Loucy (cell line): Measurements from ENCODE around the gene APBA1.

Experiments used
- H2AFZ ChIP-seq: fragments of 200-600 bp; sonication (generic); 2 replicates; pipeline ENCODE4 v1.6.0; 2016; ENCODE audit warnings: antibody characterized with exemption, mild to moderate bottlenecking, low read length, moderate library complexity
- H3F3A ChIP-seq: fragments of 200-600 bp; 2 replicates; pipeline ENCODE4 v1.6.0; 2016; ENCODE audit warnings: antibody characterized with exemption, low read depth, mild to moderate bottlenecking
- H3K27me3 ChIP-seq: fragments of 200-600 bp; sonication (generic); 2 replicates; pipeline ENCODE4 v1.6.1; 2014; ENCODE audit warnings: low read length, mild to moderate bottlenecking; ENCODE audit not compliant: insufficient read depth, poor library complexity, severe bottlenecking
- H3K36me3 ChIP-seq: fragments of 200-600 bp; sonication (generic); 2 replicates; pipeline ENCODE4 v1.6.1; 2016; ENCODE audit warnings: low read length; ENCODE audit not compliant: insufficient read depth
- H3K4me1 ChIP-seq: fragments of 200-600 bp; sonication (generic); 2 replicates; pipeline ENCODE4 v1.5.1; 2014; ENCODE audit warnings: low read length, mild to moderate bottlenecking; ENCODE audit not compliant: insufficient read depth, poor library complexity, severe bottlenecking
- H3K4me2 ChIP-seq: fragments of 200-600 bp; sonication (generic); 2 replicates; pipeline ENCODE4 v1.6.0; 2014; ENCODE audit warnings: antibody characterized with exemption, low read length, low read depth, mild to moderate bottlenecking; ENCODE audit not compliant: poor library complexity, severe bottlenecking
- H3K4me3 ChIP-seq: fragments of 200-600 bp; sonication (generic); 2 replicates; pipeline ENCODE4 v1.5.1; 2014; ENCODE audit warnings: low read length, mild to moderate bottlenecking, mixed read lengths; ENCODE audit not compliant: poor library complexity, severe bottlenecking
- H3K79me2 ChIP-seq: fragments of 200-600 bp; sonication (generic); 2 replicates; pipeline ENCODE4 v1.6.1; 2014; ENCODE audit warnings: low read length; ENCODE audit not compliant: insufficient read depth
- H3K9ac ChIP-seq: fragments of 200-600 bp; sonication (generic); 2 replicates; pipeline ENCODE4 v1.6.0; 2014; ENCODE audit warnings: mild to moderate bottlenecking, low read depth, low read length, moderate library complexity; ENCODE audit not compliant: poor library complexity, severe bottlenecking
- H3K9me2 ChIP-seq: fragments of 200-600 bp; sonication (generic); replicated peaks from 2 replicates; pipeline ENCODE4 v1.6.1; 2016; ENCODE audit warnings: low read depth, low read length, mixed read lengths
- H3K9me3 ChIP-seq: fragments of 200-600 bp; sonication (generic); 2 replicates; pipeline ENCODE4 v1.6.1; 2014; ENCODE audit warnings: mild to moderate bottlenecking, antibody characterized with exemption, low read length, low read depth; ENCODE audit not compliant: insufficient read depth
- H4K20me1 ChIP-seq: fragments of 200-600 bp; sonication (generic); 2 replicates; pipeline ENCODE4 v1.6.0; 2014; ENCODE audit warnings: antibody characterized with exemption, low read length, mild to moderate bottlenecking; ENCODE audit not compliant: insufficient read depth, poor library complexity, severe bottlenecking
- EZH2phosphoT487 ChIP-seq: fragments of 200-600 bp; IDR thresholded peaks from 2 replicates; pipeline ENCODE4 v1.6.1; 2018; ENCODE audit warnings: antibody characterized with exemption, mild to moderate bottlenecking, moderate library complexity, borderline replicate concordance
- TF ChIP-seq, protein P1 (sequence below): fragments of 200-600 bp; sonication (generic); conservative IDR thresholded peaks from 2 replicates; pipeline ENCODE4 v1.5.1; 2014; ENCODE audit warnings: mild to moderate bottlenecking, antibody characterized with exemption, low read length

The APBA1 gene

DNA sequence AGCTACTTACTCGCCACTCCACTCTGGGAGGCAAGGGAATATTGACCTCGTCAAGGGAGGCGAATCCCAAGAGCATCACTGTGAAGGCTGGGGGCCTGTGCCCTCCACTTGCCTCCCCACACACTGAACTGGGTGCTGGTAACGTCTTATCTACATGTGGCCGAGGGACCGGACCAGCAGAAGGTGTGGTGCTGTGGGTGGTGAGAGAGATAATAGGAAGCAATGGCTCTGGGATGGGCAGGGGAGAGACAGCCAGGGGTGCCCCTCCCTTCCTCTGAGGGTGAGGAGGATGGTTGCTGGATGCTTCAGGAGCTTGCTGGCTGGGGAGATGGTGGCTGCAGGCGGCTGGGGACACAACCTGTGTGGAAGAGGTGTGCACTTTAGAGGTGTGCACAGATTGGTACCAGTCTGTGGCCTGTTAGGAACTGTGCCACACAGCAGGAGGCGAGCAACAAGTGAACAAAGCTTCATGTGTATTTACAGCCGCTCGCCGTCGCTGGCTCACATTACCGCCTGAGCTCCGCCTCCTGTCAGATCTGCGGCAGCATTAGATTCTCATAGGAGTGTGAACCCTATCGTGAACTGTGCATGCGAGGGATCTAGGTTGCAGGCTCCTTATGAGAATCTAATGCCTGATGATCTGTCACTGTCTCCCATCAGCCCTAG is 246.9 kb downstream of the APBA1 start:
- no peaks in the 10 kb centered on the region for H3K9me2 ChIP-seq
- TF ChIP-seq, protein P1, sequence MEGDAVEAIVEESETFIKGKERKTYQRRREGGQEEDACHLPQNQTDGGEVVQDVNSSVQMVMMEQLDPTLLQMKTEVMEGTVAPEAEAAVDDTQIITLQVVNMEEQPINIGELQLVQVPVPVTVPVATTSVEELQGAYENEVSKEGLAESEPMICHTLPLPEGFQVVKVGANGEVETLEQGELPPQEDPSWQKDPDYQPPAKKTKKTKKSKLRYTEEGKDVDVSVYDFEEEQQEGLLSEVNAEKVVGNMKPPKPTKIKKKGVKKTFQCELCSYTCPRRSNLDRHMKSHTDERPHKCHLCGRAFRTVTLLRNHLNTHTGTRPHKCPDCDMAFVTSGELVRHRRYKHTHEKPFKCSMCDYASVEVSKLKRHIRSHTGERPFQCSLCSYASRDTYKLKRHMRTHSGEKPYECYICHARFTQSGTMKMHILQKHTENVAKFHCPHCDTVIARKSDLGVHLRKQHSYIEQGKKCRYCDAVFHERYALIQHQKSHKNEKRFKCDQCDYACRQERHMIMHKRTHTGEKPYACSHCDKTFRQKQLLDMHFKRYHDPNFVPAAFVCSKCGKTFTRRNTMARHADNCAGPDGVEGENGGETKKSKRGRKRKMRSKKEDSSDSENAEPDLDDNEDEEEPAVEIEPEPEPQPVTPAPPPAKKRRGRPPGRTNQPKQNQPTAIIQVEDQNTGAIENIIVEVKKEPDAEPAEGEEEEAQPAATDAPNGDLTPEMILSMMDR = no peak
- no peak for TF ChIP-seq EZH2phosphoT487
- no peaks in the 10 kb centered on the region for H3K36me3 ChIP-seq
- H3K9me3 ChIP-seq = no peaks in the 10 kb centered on the region
- no peak overlapping the region for H3K4me2 ChIP-seq
- no peaks in the 10 kb centered on the region for H3F3A ChIP-seq
- H4K20me1 ChIP-seq = no peaks in the 10 kb centered on the region
- no peak overlapping the region for H2AFZ ChIP-seq
- H3K4me1 ChIP-seq = no peaks in the 10 kb centered on the region
- no peak overlapping the region for H3K4me3 ChIP-seq
- no peak overlapping the region for H3K9ac ChIP-seq
- H3K79me2 ChIP-seq = no peaks in the 10 kb centered on the region
- H3K27me3 ChIP-seq = no peaks in the 10 kb centered on the region

DNA sequence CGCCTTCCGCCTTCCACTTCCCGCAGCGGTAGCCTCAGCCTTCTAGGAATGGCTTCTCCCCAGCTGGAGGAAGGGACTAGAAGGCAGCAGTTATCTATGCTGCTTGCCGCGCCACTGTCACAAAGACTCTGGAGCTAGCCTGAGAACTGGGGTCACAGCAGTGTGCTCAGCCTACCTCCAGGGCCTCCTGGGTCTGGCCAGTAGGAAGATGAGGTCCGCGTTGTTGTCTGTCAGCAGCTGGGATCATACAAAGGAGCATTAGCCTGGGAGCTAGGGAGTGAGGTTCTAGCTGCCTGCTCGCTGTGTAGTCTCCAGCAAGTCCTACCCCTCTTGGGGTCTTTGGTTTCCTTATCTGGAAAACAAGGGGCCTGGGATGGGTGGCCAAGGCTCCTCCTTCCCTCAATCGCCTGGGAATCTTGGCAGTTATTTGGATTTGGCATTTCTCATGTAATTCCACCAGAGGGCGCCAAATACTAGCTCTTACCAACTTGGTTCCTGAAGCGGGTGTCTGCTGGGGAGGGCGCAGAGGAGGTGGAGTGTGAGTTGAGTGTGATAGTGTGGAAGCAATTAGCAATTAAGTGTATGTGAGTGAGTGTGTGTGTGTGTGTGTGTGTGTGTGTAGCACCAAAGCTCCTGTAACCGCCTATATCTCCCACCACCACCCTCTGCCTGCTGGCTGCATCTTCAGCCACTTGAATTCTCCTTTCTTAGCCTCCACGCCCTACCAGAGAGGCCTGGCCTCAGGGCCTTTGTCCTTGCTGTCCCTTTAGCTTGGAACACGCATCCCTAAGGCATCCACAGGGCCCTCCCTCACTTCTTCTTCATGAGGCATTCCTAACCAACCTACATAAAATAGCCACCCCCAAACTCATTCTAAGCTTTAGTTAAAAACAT is 250.0 kb downstream of the APBA1 start:
- no peaks in the 10 kb centered on the region for H3K9me3 ChIP-seq
- H2AFZ ChIP-seq = no peak overlapping the region
- H3K36me3 ChIP-seq = no peaks in the 10 kb centered on the region
- H3K4me2 ChIP-seq = no peak overlapping the region
- no peak for TF ChIP-seq EZH2phosphoT487
- TF ChIP-seq, protein P1 = peak; percentile 94
- H3K79me2 ChIP-seq = no peaks in the 10 kb centered on the region
- H3K4me3 ChIP-seq = no peak overlapping the region
- H3F3A ChIP-seq = no peaks in the 10 kb centered on the region
- no peaks in the 10 kb centered on the region for H4K20me1 ChIP-seq
- no peaks in the 10 kb centered on the region for H3K27me3 ChIP-seq
- H3K4me1 ChIP-seq = no peaks in the 10 kb centered on the region
- no peaks in the 10 kb centered on the region for H3K9me2 ChIP-seq
- H3K9ac ChIP-seq = no peak overlapping the region

DNA sequence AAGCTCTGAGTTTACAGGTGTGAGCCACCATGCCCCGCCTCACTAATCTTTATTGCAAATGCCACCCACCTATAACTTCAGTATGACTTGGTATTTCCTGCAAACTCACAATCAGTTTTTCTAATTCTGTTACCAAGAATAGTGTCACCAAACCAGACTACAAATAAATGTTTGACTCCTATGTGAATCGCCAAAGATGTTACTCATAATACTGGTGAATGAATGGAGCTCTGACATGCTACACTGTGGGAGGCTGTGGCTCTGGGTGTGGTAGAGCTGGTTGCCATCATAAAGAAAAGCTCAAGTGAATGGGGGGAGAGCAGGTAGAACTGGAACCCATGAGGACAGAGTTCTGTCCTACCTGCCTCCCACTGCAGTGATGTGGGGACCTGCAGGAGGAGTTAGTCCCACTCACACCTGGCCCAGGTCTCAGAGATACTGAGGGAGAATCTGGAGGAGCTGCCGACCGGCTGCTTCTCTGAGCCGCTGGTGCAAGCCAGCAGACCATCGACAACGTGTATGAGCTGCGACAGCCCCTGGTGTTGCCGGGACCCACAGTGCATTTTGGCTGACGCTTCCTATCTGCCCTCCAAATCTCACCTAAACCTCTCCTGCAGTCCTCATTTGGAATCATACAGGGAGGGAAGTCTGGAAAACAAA is 251.4 kb downstream of the APBA1 start:
- Histone ChIP-seq H3K9me2 (no peaks in the 10 kb centered on the region), H2AFZ (no peak overlapping the region), H3K36me3 (no peaks in the 10 kb centered on the region), H3K9ac (no peak overlapping the region), H3K4me2 (no peak overlapping the region), H4K20me1 (no peaks in the 10 kb centered on the region), H3K4me1 (no peaks in the 10 kb centered on the region), H3K79me2 (no peaks in the 10 kb centered on the region), H3K4me3 (no peak overlapping the region), H3F3A (no peaks in the 10 kb centered on the region), H3K9me3 (no peaks in the 10 kb centered on the region), H3K27me3 (no peaks in the 10 kb centered on the region)
- TF ChIP-seq, protein P1 = no peak
- no peak for TF ChIP-seq EZH2phosphoT487
